GM10248 (cell line): ENCODE data around the gene PPM1F.

ENCODE experiments used
- CTCF ChIA-PET: fragments of 300-600 bp; sonication (Branson Sonifier 250); formaldehyde crosslinking; extraction: SDS; loops from one replicate; lab custom pipeline; 2021; ENCODE audit warnings: antibody characterized with exemption; lab: Yijun Ruan, JAX
- POLR2A ChIA-PET: fragments of 350-650 bp; sonication (Branson Sonifier 250); formaldehyde crosslinking; extraction: SDS; loops from one replicate; lab custom pipeline; 2020; ENCODE audit warnings: antibody characterized with exemption; lab: Yijun Ruan, JAX
- DNase-seq: peaks from one replicate; pipeline ENCODE4 v3.0.0; 2012; ENCODE audit errors: extremely low spot score
- TF ChIP-seq, protein P1 (sequence below): IDR thresholded peaks from 2 replicates; pipeline ENCODE4 v1.5.1; 2012; ENCODE audit warnings: mild to moderate bottlenecking, low read depth; ENCODE audit errors: extremely low read depth, missing control alignments, control extremely low read depth

The PPM1F gene

DNA sequence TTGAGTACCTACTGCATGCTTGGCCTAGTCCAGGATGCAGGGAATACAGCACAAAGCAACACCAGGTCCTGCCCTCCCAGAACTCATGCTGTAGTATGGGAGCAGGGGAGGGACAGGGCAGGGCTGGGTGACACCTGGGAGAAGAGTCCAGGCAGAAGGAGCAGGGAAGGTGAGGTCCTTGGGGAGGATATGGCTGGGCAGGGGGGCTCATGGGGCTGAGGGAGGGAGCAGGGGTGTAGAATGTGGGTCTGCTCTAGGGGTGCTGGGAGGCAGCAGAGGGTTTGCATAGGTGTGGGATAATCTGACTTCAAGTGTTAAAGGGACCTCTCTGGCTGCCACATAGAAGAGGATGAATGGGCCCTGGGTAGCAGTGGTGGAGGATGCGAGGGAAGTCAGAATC lies 25.2 kb upstream of the PPM1F start:
- TF ChIP-seq, protein P1, sequence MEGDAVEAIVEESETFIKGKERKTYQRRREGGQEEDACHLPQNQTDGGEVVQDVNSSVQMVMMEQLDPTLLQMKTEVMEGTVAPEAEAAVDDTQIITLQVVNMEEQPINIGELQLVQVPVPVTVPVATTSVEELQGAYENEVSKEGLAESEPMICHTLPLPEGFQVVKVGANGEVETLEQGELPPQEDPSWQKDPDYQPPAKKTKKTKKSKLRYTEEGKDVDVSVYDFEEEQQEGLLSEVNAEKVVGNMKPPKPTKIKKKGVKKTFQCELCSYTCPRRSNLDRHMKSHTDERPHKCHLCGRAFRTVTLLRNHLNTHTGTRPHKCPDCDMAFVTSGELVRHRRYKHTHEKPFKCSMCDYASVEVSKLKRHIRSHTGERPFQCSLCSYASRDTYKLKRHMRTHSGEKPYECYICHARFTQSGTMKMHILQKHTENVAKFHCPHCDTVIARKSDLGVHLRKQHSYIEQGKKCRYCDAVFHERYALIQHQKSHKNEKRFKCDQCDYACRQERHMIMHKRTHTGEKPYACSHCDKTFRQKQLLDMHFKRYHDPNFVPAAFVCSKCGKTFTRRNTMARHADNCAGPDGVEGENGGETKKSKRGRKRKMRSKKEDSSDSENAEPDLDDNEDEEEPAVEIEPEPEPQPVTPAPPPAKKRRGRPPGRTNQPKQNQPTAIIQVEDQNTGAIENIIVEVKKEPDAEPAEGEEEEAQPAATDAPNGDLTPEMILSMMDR, result no peak
- ChIA-PET CTCF (no interaction called here), POLR2A (interaction anchor here (0.7 kb wide), 1 partner anchor 33 kb away, joined by 5 read pairs; no protein-coding TSS in a partner anchor)
- no peak for DNase-seq

DNA sequence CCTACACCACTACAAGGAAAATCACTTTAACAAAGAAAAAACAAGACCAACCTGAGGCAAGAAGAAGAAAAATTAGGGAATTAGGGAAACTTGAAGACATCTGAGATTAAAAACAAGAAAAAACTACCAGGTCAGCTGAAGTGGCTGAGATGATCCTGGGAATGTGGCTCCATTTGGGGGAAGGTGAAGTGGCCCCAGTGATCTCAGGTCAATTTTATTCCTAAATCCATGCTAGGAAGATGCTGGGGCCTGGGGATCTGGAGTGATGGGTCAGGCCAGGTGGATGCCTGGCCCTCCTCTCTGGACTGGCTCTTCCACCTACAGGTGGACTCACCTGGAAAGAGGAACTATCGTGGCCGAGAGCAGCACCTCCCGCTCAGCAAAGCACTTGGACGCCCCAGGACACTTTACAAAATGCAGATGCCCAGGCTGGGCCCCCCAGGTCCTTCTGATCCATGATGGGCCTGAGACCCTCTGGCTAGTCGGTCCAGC lies 23.3 kb upstream of the PPM1F start:
- ChIA-PET CTCF (no interaction called here), POLR2A (no interaction called here)
- no peak for DNase-seq
- TF ChIP-seq, protein P1, result no peak

DNA sequence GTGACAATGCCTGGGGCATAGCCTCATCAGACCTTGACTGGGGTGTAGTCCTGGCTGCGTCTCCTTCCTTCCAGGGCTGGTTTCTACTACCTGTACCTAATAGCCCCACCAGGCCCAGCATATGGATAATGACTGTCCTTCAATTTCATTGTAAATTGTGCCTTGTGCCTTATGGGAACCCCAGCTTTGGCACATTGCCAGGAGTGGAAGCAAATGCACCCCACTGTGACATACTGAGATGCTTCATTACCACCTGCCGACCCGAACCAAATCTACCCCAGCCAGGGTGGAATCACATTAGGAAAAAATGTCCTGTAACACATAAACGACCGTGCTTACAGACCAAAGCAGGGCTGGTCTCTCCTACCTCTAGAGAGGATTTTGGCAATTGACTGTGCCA lies 22.6 kb upstream of the PPM1F start:
- TF ChIP-seq, protein P1, result no peak
- POLR2A ChIA-PET, result no interaction called here
- DNase-seq, result no peak
- CTCF ChIA-PET, result no interaction called here

DNA sequence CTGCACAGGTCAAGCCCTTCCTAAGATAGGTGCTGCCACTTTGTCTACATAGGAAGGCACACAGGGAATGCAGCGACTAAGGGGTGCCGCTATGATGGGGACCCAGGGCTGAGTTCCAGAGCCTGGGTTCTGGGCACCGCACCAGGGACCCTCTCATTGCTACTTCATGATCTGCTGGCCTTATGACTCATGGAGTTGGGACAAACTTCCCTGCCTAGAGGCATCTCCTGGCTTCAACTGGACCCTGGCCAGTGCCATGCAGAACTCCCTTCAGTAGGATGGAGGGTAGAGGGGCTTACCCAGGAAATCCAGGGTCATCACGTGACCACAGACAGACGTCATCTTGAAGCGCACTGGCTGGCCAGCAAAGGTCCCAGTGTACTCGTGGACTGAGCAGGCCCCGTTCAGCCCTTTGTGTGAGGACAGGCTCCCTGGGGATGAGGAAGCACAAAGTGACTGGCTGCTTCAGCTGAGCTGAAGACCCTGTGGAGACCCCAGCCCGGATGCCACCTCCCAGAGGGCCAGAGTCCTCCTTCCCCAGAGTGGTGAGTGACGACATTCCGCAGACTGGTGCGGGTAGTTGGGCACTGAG lies 21.5 kb upstream of the PPM1F start:
- no peak for DNase-seq
- TF ChIP-seq, protein P1, result no peak
- POLR2A ChIA-PET, result no interaction called here
- CTCF ChIA-PET, result no interaction called here

DNA sequence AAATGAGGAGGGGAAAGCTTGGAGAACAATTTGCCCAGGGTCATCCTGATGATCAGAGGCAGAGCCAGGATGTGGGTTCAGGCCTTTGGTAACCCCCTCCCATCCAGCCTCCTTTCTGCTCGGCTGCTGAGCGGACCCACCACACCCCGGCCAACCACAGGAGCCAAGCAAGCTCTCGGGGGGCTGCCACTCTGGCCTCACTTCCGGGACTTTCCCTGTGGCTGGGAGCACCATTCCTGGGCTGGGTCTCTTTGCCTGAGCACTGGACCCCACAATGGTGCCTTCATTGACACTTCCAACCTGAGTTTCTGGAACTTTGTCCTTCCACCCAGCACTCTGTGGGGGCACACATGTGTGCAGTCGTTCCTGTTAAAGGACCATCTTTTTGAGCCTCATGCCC lies 20.2 kb upstream of the PPM1F start:
- ChIA-PET CTCF (interaction anchor here (0.8 to 9.3 kb wide), 30 partner anchors 9 to 315 kb away, joined by 3 to 50 read pairs (median 4); partner anchors contain the start of genes PPM1F and TOP3B), POLR2A (interaction anchor here (0.6 kb wide), 1 partner anchor 22 kb away, joined by 3 read pairs; no protein-coding TSS in a partner anchor)
- no peak for DNase-seq
- TF ChIP-seq, protein P1, result no peak

DNA sequence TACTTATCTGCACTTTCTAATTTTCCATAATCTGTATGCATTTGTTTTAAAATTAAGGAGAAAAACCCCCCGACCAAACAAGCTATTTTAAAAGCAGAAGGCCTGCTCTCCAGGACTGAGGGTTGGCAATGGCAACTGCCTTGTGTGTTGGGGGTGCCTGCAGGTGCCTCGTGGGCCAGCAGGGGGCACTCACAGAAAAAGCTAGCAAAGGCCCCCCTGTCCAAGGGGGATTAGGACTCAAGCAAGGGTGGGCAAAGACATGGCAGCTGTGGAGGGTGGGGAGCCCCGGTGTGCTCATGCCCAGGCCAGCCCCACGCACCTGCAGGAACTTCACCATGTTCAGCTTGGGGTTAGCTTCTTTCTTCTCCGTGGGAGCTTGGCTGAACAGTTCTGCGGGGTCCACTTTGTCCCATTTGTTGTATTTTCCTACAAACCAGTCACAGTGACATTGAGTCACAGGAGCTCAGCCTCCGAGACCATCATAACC lies 19.7 kb upstream of the PPM1F start:
- ChIA-PET CTCF (interaction anchor here (0.8 to 9.3 kb wide), 32 partner anchors 9 to 314 kb away, joined by 3 to 50 read pairs (median 4); partner anchors contain the start of genes PPM1F and TOP3B), POLR2A (interaction anchor here (0.6 kb wide), 1 partner anchor 22 kb away, joined by 3 read pairs; no protein-coding TSS in a partner anchor)
- TF ChIP-seq, protein P1, result peak; percentile 90
- DNase-seq, result peak; percentile 90
